GM23248 (cell line): ENCODE data around the gene TMEM250.

Experiments
- EZH2 ChIP-seq: fragments of 200-600 bp; sonication (generic); IDR thresholded peaks from 2 replicates; pipeline ENCODE4 v1.6.1; 2018; ENCODE audit warnings: antibody characterized with exemption, mild to moderate bottlenecking; ENCODE audit not compliant: insufficient read depth, poor library complexity, severe bottlenecking
- EZH2phosphoT487 ChIP-seq: fragments of 200-600 bp; sonication (generic); IDR thresholded peaks from 2 replicates; pipeline ENCODE4 v1.6.1; 2018; ENCODE audit warnings: antibody characterized with exemption, moderate library complexity, mild to moderate bottlenecking, low read depth; ENCODE audit not compliant: insufficient read depth

GRCh38 chr9:136156209-136157120 is 37.8 kb upstream of the TMEM250 start:
- TF ChIP-seq EZH2 (peak; percentile 77), EZH2phosphoT487 (no peak)
